Tibial nerve (tissue), 4 donors: ENCODE measurements around the gene CTNNA3. TPM values are rescaled to one million over a fixed set of nuclear protein-coding genes. Genes with fewer than 3 reads are reported as not detected.

Experiments
- DNase-seq, 2 donors: peaks; one replicate each; pipeline ENCODE4 v3.0.0-alpha.2; 2019; ENCODE audit warnings: low spot score in 2 of 2
- H3K27ac ChIP-seq, 4 donors: fragments of 200-600 bp; sonication (generic) in 3 of 4; one replicate each; pipeline ENCODE4 v1.5.1; 2017 to 2019; ENCODE audit warnings: mild to moderate bottlenecking in 1 of 4
- H3K27me3 ChIP-seq, 2 donors: fragments of 200-600 bp; sonication (generic) in 1 of 2; one replicate each; pipeline versions ENCODE4 v1.5.1 to v1.6.0; 2017 to 2019
- H3K36me3 ChIP-seq, 3 donors: fragments of 200-600 bp; sonication (generic); one replicate each; pipeline ENCODE4 v1.5.1; 2018 to 2019
- H3K4me1 ChIP-seq, 4 donors: fragments of 200-600 bp; sonication (generic) in 3 of 4; one replicate each; pipeline ENCODE4 v1.5.1; 2017 to 2019
- H3K4me3 ChIP-seq, 4 donors: fragments of 200-600 bp; sonication (generic) in 3 of 4; one replicate each; pipeline ENCODE4 v1.5.1; 2017 to 2019; ENCODE audit warnings: mild to moderate bottlenecking in 1 of 4, moderate library complexity in 1 of 4
- H3K9me3 ChIP-seq, 4 donors: fragments of 200-600 bp; sonication (generic) in 3 of 4; one replicate each; pipeline ENCODE4 v1.5.1; 2017 to 2019
- EP300 ChIP-seq, 2 donors: sonication (generic); formaldehyde crosslinking; IDR thresholded peaks; one replicate each; pipeline ENCODE4 v1.6.1; 2017; ENCODE audit warnings: antibody characterized with exemption in 2 of 2, mild to moderate bottlenecking in 1 of 2
- POLR2A ChIP-seq, 2 donors: fragments of 450-650 bp; IDR thresholded peaks; one replicate each; pipeline ENCODE4 v1.6.1; 2017; ENCODE audit warnings: antibody characterized with exemption in 2 of 2, mild to moderate bottlenecking in 2 of 2, moderate library complexity in 2 of 2
- WGBS, 2 donors: methylation state at CpG; one replicate each; pipeline ENCODE4 v1.1.5; 2018; 5-methylcytosine and 5-hydroxymethylcytosine counted together
- total RNA-seq, 4 donors: library from RNA; depleted of rRNA; stranded (reverse); fragments of >200 nt; gene quantifications; one replicate each; pipeline ENCODE4 v1.1.0, GENCODE V29; 2016
- TF ChIP-seq, protein P1 (sequence below), 5 experiments: fragments of 200-600 bp in 3 of 5; fragments of 450-650 bp in 2 of 5; sonication (generic) in 3 of 5; IDR thresholded peaks; one replicate each; pipeline ENCODE4 v1.5.1; 2016 to 2019; ENCODE audit warnings: antibody characterized with exemption in 5 of 5, mild to moderate bottlenecking in 3 of 5, moderate library complexity in 2 of 5

The CTNNA3 gene
- total RNA-seq, 4 donors from 2014 or later: 15.9 to 36.1 (median 23.1) TPM

DNA sequence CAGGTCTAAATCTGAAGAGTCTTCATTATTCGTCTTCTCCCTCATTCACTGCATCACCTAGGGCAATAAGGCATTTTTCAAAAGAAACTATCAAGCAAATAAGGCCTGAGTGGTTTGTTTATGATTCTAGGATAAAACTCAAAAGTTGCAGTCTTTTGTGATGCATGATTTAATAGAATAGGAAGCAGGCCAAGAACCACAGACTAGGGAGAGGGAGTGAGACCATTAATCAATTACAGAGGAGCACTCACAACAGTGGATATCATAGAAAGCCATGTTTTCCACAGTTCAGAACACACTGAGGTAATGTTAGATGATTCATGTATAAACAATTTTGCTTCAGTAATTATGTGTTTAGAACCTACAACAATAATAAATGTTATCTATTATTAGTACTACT, 858.0 kb downstream of the CTNNA3 start:
- no peak for DNase-seq
- H3K4me3 ChIP-seq: no peak overlapping the region
- no peaks in the 10 kb centered on the region for H3K36me3 ChIP-seq
- WGBS, 2 donors: 81 to 96% methylated on average over 1 of the region's 1 CpG
- H3K27ac ChIP-seq: no peak overlapping the region
- TF ChIP-seq EP300 (IDR thresholded peaks at IDR 0.05) (no peak), POLR2A (IDR thresholded peaks at IDR 0.05) (no peak)
- TF ChIP-seq, protein P1, sequence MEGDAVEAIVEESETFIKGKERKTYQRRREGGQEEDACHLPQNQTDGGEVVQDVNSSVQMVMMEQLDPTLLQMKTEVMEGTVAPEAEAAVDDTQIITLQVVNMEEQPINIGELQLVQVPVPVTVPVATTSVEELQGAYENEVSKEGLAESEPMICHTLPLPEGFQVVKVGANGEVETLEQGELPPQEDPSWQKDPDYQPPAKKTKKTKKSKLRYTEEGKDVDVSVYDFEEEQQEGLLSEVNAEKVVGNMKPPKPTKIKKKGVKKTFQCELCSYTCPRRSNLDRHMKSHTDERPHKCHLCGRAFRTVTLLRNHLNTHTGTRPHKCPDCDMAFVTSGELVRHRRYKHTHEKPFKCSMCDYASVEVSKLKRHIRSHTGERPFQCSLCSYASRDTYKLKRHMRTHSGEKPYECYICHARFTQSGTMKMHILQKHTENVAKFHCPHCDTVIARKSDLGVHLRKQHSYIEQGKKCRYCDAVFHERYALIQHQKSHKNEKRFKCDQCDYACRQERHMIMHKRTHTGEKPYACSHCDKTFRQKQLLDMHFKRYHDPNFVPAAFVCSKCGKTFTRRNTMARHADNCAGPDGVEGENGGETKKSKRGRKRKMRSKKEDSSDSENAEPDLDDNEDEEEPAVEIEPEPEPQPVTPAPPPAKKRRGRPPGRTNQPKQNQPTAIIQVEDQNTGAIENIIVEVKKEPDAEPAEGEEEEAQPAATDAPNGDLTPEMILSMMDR (IDR thresholded peaks at IDR 0.05): no peak
- no peaks in the 10 kb centered on the region for H3K27me3 ChIP-seq
- no peaks in the 10 kb centered on the region for H3K4me1 ChIP-seq
- H3K9me3 ChIP-seq: no peaks in the 10 kb centered on the region

GRCh38 chr10:66837335-66837734, 858.7 kb downstream of the CTNNA3 start:
- TF ChIP-seq EP300 (IDR thresholded peaks at IDR 0.05) (no peak), POLR2A (IDR thresholded peaks at IDR 0.05) (no peak)
- TF ChIP-seq, protein P1 (IDR thresholded peaks at IDR 0.05): no peak
- no peak overlapping the region for H3K27ac ChIP-seq
- H3K27me3 ChIP-seq: no peaks in the 10 kb centered on the region
- 30 to 37% methylated on average over 2 of the region's 2 CpGs for WGBS, 2 donors
- H3K9me3 ChIP-seq: no peaks in the 10 kb centered on the region
- no peaks in the 10 kb centered on the region for H3K36me3 ChIP-seq
- H3K4me3 ChIP-seq: no peak overlapping the region
- H3K4me1 ChIP-seq: no peaks in the 10 kb centered on the region
- no peak for DNase-seq

DNA sequence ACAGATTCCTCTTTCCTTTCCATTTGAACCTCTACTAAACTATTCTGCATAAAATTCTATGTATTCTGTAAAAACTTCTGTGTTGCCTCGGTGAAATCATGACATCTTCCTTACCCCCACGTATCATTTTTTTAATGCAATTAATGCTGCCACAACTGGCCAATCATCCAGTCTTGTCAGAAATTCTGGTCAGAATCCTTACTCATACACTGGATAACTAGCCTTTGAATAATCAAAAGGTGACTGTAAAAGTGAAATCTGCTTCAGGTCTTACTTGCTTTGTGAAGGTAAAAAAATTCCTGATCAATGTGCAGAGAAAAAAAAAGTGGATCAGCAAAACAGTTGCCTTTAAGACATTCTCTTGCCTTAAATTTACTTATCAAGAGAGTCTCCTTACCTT, 859.2 kb downstream of the CTNNA3 start:
- Histone ChIP-seq H3K27ac (no peak overlapping the region), H3K9me3 (no peaks in the 10 kb centered on the region), H3K4me3 (no peak overlapping the region), H3K36me3 (no peaks in the 10 kb centered on the region), H3K4me1 (no peaks in the 10 kb centered on the region), H3K27me3 (no peaks in the 10 kb centered on the region)
- TF ChIP-seq EP300 (IDR thresholded peaks at IDR 0.05): no peak
- TF ChIP-seq, protein P1 (IDR thresholded peaks at IDR 0.05): no peak
- no peak for TF ChIP-seq POLR2A (IDR thresholded peaks at IDR 0.05)
- 87 to 88% methylated on average over 2 of the region's 2 CpGs for WGBS, 2 donors
- DNase-seq: no peak

GRCh38 chr10:66836057-66836456, 859.9 kb downstream of the CTNNA3 start:
- Histone ChIP-seq H3K9me3 (no peaks in the 10 kb centered on the region), H3K27ac (no peak overlapping the region), H3K27me3 (no peaks in the 10 kb centered on the region), H3K4me1 (no peaks in the 10 kb centered on the region), H3K36me3 (no peaks in the 10 kb centered on the region), H3K4me3 (no peak overlapping the region)
- no peak for TF ChIP-seq EP300 (IDR thresholded peaks at IDR 0.05)
- no peak for TF ChIP-seq POLR2A (IDR thresholded peaks at IDR 0.05)
- TF ChIP-seq, protein P1 (IDR thresholded peaks at IDR 0.05): no peak
- DNase-seq: no peak
- 42 to 70% methylated on average over 1 of the region's 1 CpG for WGBS, 2 donors

- Histone ChIP-seq H3K4me3 (no peak overlapping the region), H3K36me3 (no peaks in the 10 kb centered on the region), H3K9me3 (no peaks in the 10 kb centered on the region), H3K4me1 (no peaks in the 10 kb centered on the region), H3K27ac (no peak overlapping the region), H3K27me3 (no peaks in the 10 kb centered on the region)
- no peak for DNase-seq
- TF ChIP-seq, protein P1 (IDR thresholded peaks at IDR 0.05): no peak
- TF ChIP-seq EP300 (IDR thresholded peaks at IDR 0.05): no peak
- no peak for TF ChIP-seq POLR2A (IDR thresholded peaks at IDR 0.05)
Measured at GRCh38 chr10:66835400-66835799, 860.6 kb downstream of the CTNNA3 start.
